Activated naive CD4-positive, alpha-beta T cell treated with anti-CD3 and anti-CD28 coated beads for 36 hours (primary cell): ENCODE measurements around the gene MTG2. TPM values are rescaled to one million over a fixed set of nuclear protein-coding genes. Genes with fewer than 3 reads are reported as not detected.

ENCODE experiments used
- CTCF ChIA-PET: fragments of 350-600 bp; sonication (Branson Sonifier 250); formaldehyde crosslinking; loops from one replicate; lab custom pipeline; 2021; ENCODE audit warnings: antibody characterized with exemption; lab: Charles Lee
- DNase-seq: peaks from one replicate; pipeline ENCODE4 v3.0.0-alpha.2; 2020
- H3K27ac Mint-ChIP-seq: one replicate; pipeline ENCODE4 v1.8.0; 2021; ENCODE audit warnings: mild to moderate bottlenecking, mixed read lengths
- H3K27me3 Mint-ChIP-seq: one replicate; pipeline ENCODE4 v1.8.0; 2021; ENCODE audit warnings: low read depth, mixed read lengths
- H3K36me3 Mint-ChIP-seq: one replicate; pipeline ENCODE4 v1.8.0; 2021; ENCODE audit warnings: low read depth, mixed read lengths
- H3K4me1 Mint-ChIP-seq: one replicate; pipeline ENCODE4 v1.8.0; 2021; ENCODE audit warnings: low read depth, mixed read lengths
- H3K4me3 Mint-ChIP-seq: one replicate; pipeline ENCODE4 v1.8.0; 2021; ENCODE audit warnings: mild to moderate bottlenecking, moderate library complexity, mixed read lengths
- H3K9me3 Mint-ChIP-seq: one replicate; pipeline ENCODE4 v1.8.0; 2021; ENCODE audit warnings: mixed read lengths
- intact Hi-C: fragments of 100-400 bp; cut with micrococcal nuclease; formaldehyde crosslinking; loops from one replicate; pipeline ENCODE4 v1.15.1; 2023
- total RNA-seq, 2 experiments: library from RNA; stranded (reverse); gene quantifications; one replicate each; pipeline ENCODE4 v1.2.3, GENCODE V29; 2021

Gene MTG2
- total RNA-seq, 2 experiments from 2014 or later, result 34.3 to 36.4 TPM

DNA sequence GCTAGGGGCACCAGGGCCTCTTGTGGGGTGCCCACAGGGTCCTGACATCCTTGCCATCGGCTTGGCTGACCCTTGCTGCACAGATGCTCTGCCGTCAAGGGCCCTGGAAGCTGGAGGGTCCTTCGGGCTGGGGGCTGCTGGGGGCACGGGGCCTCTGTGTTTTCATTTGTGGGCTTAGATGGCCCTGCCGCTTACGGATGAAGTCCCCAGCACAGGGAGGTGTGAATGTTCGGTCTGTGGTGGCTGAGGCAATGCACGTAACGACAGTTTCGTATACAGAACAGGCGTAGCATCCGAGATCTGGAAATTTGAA, 24.8 kb upstream of the MTG2 start:
- H3K36me3 Mint-ChIP-seq, result peaks cover 18% of the 10 kb centered on the region
- CTCF ChIA-PET, result no interaction called here

DNA sequence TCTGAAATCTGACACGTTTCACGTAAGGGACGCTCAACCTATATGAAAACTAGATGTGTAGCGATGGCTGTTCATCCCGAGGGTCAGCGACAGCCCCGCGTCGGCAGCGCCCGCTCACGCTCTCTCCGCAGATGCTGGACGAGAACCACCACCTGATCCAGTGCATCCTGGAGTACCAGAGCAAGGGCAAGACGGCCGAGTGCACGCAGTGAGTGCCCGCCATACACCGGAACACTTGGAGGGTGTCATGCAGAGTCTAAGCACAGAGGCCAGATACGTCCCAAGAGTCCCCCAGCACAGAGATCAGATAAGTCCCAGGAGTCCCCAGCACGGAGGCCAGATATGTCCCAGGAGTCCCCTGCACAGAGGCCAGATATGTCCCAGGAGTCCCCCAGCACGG, 24.3 kb upstream of the MTG2 start:
- CTCF ChIA-PET, result interaction anchor here (0.6 kb wide), 1 partner anchor 132 kb away, joined by 3 read pairs; no protein-coding TSS in a partner anchor
- intact Hi-C loops, result no loop called here

More for the DNA sequence above, 24.8 kb upstream of the MTG2 start:
- no peaks in the 10 kb centered on the region for H3K27me3 Mint-ChIP-seq
- intact Hi-C loops, result no loop called here
- no peak overlapping the region for H3K27ac Mint-ChIP-seq
- peaks cover 10% of the 10 kb centered on the region for H3K4me1 Mint-ChIP-seq
- no peak overlapping the region for H3K4me3 Mint-ChIP-seq
- DNase-seq, result no peak
- H3K9me3 Mint-ChIP-seq, result no peaks in the 10 kb centered on the region

GRCh38 chr20:62159052-62159451, 23.8 kb upstream of the MTG2 start:
- intact Hi-C loops, result no loop called here
- Mint-ChIP-seq H3K36me3 (peaks cover 14% of the 10 kb centered on the region), H3K4me1 (peaks cover 8% of the 10 kb centered on the region), H3K27ac (no peak overlapping the region), H3K27me3 (no peaks in the 10 kb centered on the region), H3K9me3 (no peaks in the 10 kb centered on the region), H3K4me3 (no peak overlapping the region)
- CTCF ChIA-PET, result interaction anchor here (0.6 kb wide), 1 partner anchor 133 kb away, joined by 3 read pairs; no protein-coding TSS in a partner anchor
- no peak for DNase-seq

More for the DNA sequence above, 24.3 kb upstream of the MTG2 start:
- Mint-ChIP-seq H3K27ac (no peak overlapping the region), H3K4me3 (no peak overlapping the region), H3K4me1 (peaks cover 10% of the 10 kb centered on the region), H3K9me3 (no peaks in the 10 kb centered on the region), H3K36me3 (peaks cover 16% of the 10 kb centered on the region), H3K27me3 (no peaks in the 10 kb centered on the region)
- DNase-seq, result no peak

GRCh38 chr20:62159839-62160238, 23.0 kb upstream of the MTG2 start:
- peaks cover 8% of the 10 kb centered on the region for H3K4me1 Mint-ChIP-seq
- H3K27me3 Mint-ChIP-seq, result no peaks in the 10 kb centered on the region
- intact Hi-C loops, result no loop called here
- peaks cover 8% of the 10 kb centered on the region for H3K36me3 Mint-ChIP-seq
- peak; percentile 60 for DNase-seq
- no peak overlapping the region for H3K4me3 Mint-ChIP-seq
- H3K27ac Mint-ChIP-seq, result no peak overlapping the region
- H3K9me3 Mint-ChIP-seq, result no peaks in the 10 kb centered on the region
- CTCF ChIA-PET, result no interaction called here

- CTCF ChIA-PET, result no interaction called here
- peaks cover 9% of the 10 kb centered on the region for H3K36me3 Mint-ChIP-seq
- no peak overlapping the region for H3K27ac Mint-ChIP-seq
- no peaks in the 10 kb centered on the region for H3K27me3 Mint-ChIP-seq
- no peaks in the 10 kb centered on the region for H3K9me3 Mint-ChIP-seq
- no peak overlapping the region for H3K4me3 Mint-ChIP-seq
- DNase-seq, result no peak
- peaks cover 8% of the 10 kb centered on the region for H3K4me1 Mint-ChIP-seq
- intact Hi-C loops, result no loop called here
These were observed 22.6 kb upstream of the MTG2 start for GRCh38 chr20:62160253-62160652.

DNA sequence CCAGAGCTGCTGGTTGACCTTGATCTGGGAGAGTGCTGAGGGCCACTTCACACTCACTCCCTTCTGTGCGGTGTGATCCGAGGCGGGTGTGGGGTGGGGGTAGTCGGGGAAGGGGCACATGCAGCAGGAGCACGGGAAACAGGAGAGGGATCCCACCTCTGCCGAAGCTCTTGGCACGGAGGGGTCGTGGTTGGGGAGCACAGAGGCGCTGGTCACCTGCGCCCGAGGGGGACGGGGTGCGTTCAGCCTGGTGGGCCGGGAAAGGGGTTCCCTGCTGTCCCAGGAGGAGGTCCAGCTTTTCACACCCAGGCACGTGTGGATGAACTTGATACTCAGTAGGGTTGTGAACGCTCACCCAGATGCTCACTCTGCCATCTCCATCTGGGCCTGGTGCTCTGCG, 22.0 kb upstream of the MTG2 start:
- H3K36me3 Mint-ChIP-seq, result peaks cover 8% of the 10 kb centered on the region
- H3K9me3 Mint-ChIP-seq, result no peaks in the 10 kb centered on the region
- peaks cover 6% of the 10 kb centered on the region for H3K4me1 Mint-ChIP-seq
- H3K27ac Mint-ChIP-seq, result no peak overlapping the region
- CTCF ChIA-PET, result no interaction called here
- DNase-seq, result no peak
- no peaks in the 10 kb centered on the region for H3K27me3 Mint-ChIP-seq
- no peak overlapping the region for H3K4me3 Mint-ChIP-seq
- intact Hi-C loops, result no loop called here

DNA sequence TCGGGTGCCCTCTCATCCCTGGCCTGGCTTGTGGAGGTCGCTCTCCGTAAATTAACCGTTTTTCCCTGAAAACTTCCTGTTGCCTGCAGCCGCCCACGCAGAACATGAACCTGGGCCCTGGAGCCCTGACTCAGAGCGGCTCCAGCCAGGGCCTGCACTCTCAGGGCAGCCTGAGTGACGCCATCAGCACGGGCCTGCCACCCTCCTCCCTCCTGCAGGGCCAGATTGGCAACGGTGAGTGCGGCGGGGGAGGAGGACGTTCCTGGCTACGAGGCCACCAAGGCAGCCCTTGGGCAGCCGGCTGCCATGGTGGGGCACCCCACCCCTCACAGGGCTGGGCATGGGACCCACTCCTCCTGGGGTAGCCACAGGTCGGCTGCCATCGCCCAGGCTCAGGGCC, 21.5 kb upstream of the MTG2 start:
- H3K4me1 Mint-ChIP-seq, result peaks cover 5% of the 10 kb centered on the region
- no peak for DNase-seq
- peaks cover 8% of the 10 kb centered on the region for H3K36me3 Mint-ChIP-seq
- intact Hi-C loops, result no loop called here
- CTCF ChIA-PET, result no interaction called here
- H3K27me3 Mint-ChIP-seq, result no peaks in the 10 kb centered on the region
- H3K9me3 Mint-ChIP-seq, result no peaks in the 10 kb centered on the region
- H3K27ac Mint-ChIP-seq, result no peak overlapping the region
- H3K4me3 Mint-ChIP-seq, result no peak overlapping the region

DNA sequence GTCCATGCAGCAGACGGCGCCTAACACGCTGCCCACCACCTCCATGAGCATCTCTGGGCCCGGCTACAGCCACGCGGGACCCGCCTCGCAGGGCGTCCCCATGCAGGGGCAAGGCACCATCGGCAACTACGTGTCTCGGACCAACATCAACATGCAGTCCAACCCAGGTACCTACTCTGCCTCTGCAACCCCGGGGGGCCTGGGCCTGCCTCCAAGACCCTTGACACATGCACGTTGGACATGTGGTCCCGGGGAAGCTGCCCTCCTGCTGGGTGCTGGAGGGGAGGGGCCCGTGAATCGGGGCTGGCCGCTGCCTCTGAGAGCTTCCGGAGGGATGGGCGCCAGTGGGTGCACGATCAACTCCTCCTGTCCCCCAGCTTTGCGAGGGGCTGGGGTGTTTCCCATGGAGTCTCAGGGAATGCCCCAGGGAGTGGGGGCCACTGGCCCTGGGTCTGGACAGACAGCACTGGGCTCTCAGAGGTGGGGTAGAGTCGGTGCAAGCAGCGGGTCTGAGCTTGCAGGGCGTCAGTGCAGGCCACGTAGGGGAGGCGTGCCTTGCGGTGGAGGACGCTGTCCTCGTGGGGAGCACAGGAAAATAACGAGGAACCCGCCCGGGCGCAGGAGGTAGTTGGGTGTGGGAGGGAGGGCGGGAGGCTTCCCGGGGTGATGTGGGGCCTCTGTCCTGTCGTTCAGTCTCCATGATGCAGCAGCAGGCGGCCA, 19.9 kb upstream of the MTG2 start:
- CTCF ChIA-PET, result no interaction called here
- H3K27me3 Mint-ChIP-seq, result no peaks in the 10 kb centered on the region
- H3K4me3 Mint-ChIP-seq, result no peak overlapping the region
- peaks cover 5% of the 10 kb centered on the region for H3K4me1 Mint-ChIP-seq
- no peaks in the 10 kb centered on the region for H3K9me3 Mint-ChIP-seq
- no peak for DNase-seq
- H3K36me3 Mint-ChIP-seq, result peaks cover 10% of the 10 kb centered on the region
- H3K27ac Mint-ChIP-seq, result no peak overlapping the region
- intact Hi-C loops, result no loop called here

DNA sequence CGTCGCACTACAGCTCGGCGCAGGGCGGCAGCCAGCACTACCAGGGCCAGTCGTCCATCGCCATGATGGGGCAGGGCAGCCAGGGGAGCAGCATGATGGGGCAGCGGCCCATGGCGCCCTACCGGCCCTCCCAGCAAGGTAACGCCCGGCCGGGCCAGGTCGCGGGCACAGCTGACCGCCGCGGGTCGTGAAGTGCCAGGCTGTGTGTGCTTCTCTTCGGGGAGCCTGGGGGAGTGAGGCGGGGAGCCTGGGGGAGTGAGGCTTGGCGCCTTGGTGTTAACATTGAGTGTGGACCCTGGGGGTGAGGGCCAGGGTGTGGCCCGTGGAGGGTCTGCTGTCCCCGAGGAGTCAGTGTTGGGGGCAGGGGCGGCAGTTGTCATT, 19.4 kb upstream of the MTG2 start:
- Mint-ChIP-seq H3K9me3 (no peaks in the 10 kb centered on the region), H3K27me3 (no peaks in the 10 kb centered on the region), H3K4me1 (peaks cover 5% of the 10 kb centered on the region), H3K27ac (no peak overlapping the region), H3K36me3 (peaks cover 14% of the 10 kb centered on the region), H3K4me3 (no peak overlapping the region)
- CTCF ChIA-PET, result no interaction called here
- no peak for DNase-seq
- intact Hi-C loops, result no loop called here

DNA sequence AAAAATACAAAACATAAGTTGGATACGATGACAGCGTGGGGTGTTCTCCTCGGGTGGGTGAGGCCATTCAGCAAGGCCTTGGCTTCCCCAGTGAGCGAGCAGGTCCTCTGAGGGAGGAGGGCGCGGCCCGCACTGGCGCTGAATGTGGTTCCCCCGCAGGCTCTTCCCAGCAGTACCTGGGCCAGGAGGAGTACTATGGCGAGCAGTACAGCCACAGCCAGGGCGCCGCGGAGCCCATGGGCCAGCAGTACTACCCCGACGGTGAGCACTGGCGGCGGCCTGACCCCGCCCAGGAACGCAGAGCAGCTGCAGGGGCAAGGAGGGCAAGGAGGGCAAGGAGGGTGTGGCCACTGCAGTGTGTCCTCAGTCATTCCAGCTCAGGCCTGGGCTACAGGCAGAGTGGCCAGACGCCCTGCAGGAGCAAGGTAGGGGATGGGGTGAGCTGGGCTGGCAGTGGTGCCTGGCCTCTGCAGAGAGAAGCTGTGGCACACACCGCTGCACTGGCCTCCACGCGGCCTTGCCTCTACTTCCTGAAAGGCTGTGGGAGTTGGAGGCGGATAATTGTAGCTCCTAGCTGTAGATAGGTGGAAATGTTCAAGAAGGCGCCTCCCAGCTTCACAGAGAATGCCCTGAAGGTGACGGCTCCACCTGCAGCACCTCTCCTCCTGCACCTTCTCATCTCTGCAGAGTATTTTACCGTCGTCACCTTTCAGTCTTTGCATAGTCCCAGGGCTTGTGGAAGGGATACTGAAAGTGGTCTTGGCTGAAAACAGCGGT, 18.7 kb upstream of the MTG2 start:
- CTCF ChIA-PET, result no interaction called here
- no peaks in the 10 kb centered on the region for H3K27me3 Mint-ChIP-seq
- peaks cover 5% of the 10 kb centered on the region for H3K4me1 Mint-ChIP-seq
- no peak overlapping the region for H3K4me3 Mint-ChIP-seq
- no peak overlapping the region for H3K27ac Mint-ChIP-seq
- intact Hi-C loops, result no loop called here
- H3K36me3 Mint-ChIP-seq, result peaks cover 14% of the 10 kb centered on the region
- no peak for DNase-seq
- H3K9me3 Mint-ChIP-seq, result no peaks in the 10 kb centered on the region

- DNase-seq, result no peak
- no peaks in the 10 kb centered on the region for H3K4me1 Mint-ChIP-seq
- no peak overlapping the region for H3K27ac Mint-ChIP-seq
- intact Hi-C loops, result no loop called here
- H3K27me3 Mint-ChIP-seq, result no peaks in the 10 kb centered on the region
- no peaks in the 10 kb centered on the region for H3K9me3 Mint-ChIP-seq
- H3K4me3 Mint-ChIP-seq, result no peak overlapping the region
- H3K36me3 Mint-ChIP-seq, result peaks cover 14% of the 10 kb centered on the region
- CTCF ChIA-PET, result no interaction called here
These were observed 17.7 kb upstream of the MTG2 start for GRCh38 chr20:62164879-62165761.

DNA sequence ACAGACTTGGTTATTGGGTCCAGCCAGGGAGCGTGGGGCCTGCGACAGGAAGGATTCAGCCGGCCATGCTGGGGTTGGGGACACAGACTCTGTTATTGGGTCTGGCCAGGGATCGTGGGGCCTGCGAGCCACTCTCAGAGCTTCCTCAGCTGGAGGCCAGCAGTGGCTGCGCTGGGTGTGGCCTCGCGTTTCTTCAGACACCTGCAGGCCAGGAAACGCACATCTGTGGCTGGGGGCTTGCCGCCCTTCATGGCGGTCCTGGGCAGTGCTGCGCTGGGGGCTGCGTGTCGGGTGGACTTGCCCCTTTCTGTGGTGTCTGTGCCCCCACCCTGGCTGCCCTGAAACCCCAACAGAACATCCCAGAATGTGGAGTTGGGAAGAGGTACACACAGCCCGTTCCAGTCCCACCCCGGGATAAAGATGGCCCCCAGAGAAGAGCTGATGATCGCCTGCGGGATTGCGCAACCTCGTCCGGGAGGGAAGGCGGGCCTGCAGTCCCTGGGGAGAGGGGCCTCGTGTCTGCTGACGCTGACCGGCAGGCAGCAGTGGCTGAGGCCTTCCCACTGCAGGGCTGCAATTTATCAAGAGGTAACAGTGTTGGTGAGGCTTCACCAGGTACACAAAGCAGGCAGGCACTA, 16.9 kb upstream of the MTG2 start:
- H3K36me3 Mint-ChIP-seq, result peaks cover 14% of the 10 kb centered on the region
- no peaks in the 10 kb centered on the region for H3K27me3 Mint-ChIP-seq
- no peak overlapping the region for H3K27ac Mint-ChIP-seq
- no peaks in the 10 kb centered on the region for H3K9me3 Mint-ChIP-seq
- DNase-seq, result no peak
- no peaks in the 10 kb centered on the region for H3K4me1 Mint-ChIP-seq
- no peak overlapping the region for H3K4me3 Mint-ChIP-seq
- intact Hi-C loops, result no loop called here
- CTCF ChIA-PET, result interaction anchor here (1.2 kb wide), 1 partner anchor 16 kb away, joined by 4 read pairs; no protein-coding TSS in a partner anchor
